A673 (cell line): ENCODE measurements around the gene REXO4. TPM values are rescaled to one million over a fixed set of nuclear protein-coding genes. Genes with fewer than 3 reads are reported as not detected.
A peak's percentile ranks its signal among the peaks of the same experiment; 100 is the strongest.

ENCODE experiments used
- BruUV-seq: library from RNA; stranded (reverse); fragments of 400-500 nt; replicated peaks from 2 replicates; lab custom pipeline; 2021; lab: Mats Ljungman, UMichigan
- CTCF ChIA-PET: fragments of 300-600 bp; sonication (Branson Sonifier 250); formaldehyde crosslinking; loops from one replicate; lab custom pipeline; 2022; ENCODE audit warnings: antibody characterized with exemption; lab: Charles Lee
- POLR2A ChIA-PET: fragments of 300-600 bp; sonication (Branson Sonifier 250); formaldehyde crosslinking; loops from one replicate; lab custom pipeline; 2022; ENCODE audit warnings: antibody characterized with exemption; ENCODE audit not compliant: low non-redundant PET; lab: Charles Lee
- DNase-seq: peaks from one replicate; pipeline ENCODE4 v3.0.0-alpha.2; 2015; ENCODE audit warnings: low spot score
- H3K27ac ChIP-seq: fragments of 200-600 bp; sonication (generic); 2 replicates; pipeline ENCODE4 v1.5.1; 2016; ENCODE audit warnings: mixed run types, low read depth, mild to moderate bottlenecking, mixed read lengths, antibody characterized with exemption, low read length; ENCODE audit not compliant: poor library complexity, severe bottlenecking
- H3K27me3 ChIP-seq: fragments of 200-600 bp; sonication (generic); replicated peaks from 2 replicates; pipeline ENCODE4 v1.6.1; 2017; ENCODE audit warnings: mixed run types, low read depth, mild to moderate bottlenecking, mixed read lengths, antibody characterized with exemption, low read length; ENCODE audit not compliant: insufficient read depth, poor library complexity
- H3K36me3 ChIP-seq: fragments of 200-600 bp; sonication (generic); 2 replicates; pipeline ENCODE4 v1.6.1; 2016; ENCODE audit warnings: mixed run types, mild to moderate bottlenecking, mixed read lengths, antibody characterized with exemption, low read length; ENCODE audit not compliant: insufficient read depth, poor library complexity, severe bottlenecking
- H3K4me1 ChIP-seq: fragments of 200-600 bp; sonication (generic); 2 replicates; pipeline ENCODE4 v1.6.1; 2017; ENCODE audit warnings: mixed run types, mild to moderate bottlenecking, mixed read lengths, antibody characterized with exemption, low read length; ENCODE audit not compliant: insufficient read depth, poor library complexity, severe bottlenecking
- H3K4me3 ChIP-seq: fragments of 200-600 bp; sonication (generic); 2 replicates; pipeline ENCODE4 v1.5.1; 2016; ENCODE audit warnings: low read depth, mixed run types, mild to moderate bottlenecking, mixed read lengths, low read length; ENCODE audit not compliant: poor library complexity, severe bottlenecking
- H3K9me3 ChIP-seq: fragments of 200-600 bp; sonication (generic); 2 replicates; pipeline ENCODE4 v1.6.1; 2016; ENCODE audit warnings: mixed run types, low read depth, mild to moderate bottlenecking, mixed read lengths, antibody characterized with exemption, low read length; ENCODE audit not compliant: poor library complexity, severe bottlenecking
- EZH2 ChIP-seq: fragments of 200-600 bp; sonication (generic); IDR thresholded peaks from 2 replicates; pipeline ENCODE4 v1.6.1; 2017; ENCODE audit warnings: borderline replicate concordance, low read depth, mild to moderate bottlenecking, mixed read lengths, antibody characterized with exemption, low read length; ENCODE audit not compliant: poor library complexity, severe bottlenecking
- intact Hi-C: fragments of 100-400 bp; cut with micrococcal nuclease; formaldehyde crosslinking; loops from one replicate; pipeline ENCODE4 v1.10.0; 2022; ENCODE audit not compliant: unreplicated experiment
- total RNA-seq: library from RNA; stranded (reverse); gene quantifications from 2 replicates; pipeline ENCODE4 v1.2.3, GENCODE V29; 2021
- TF ChIP-seq, protein P1 (sequence below): fragments of 300-800, 200-600 bp; sonication (generic); conservative IDR thresholded peaks from 2 replicates; pipeline ENCODE4 v1.5.1; 2017; ENCODE audit warnings: low read depth, mild to moderate bottlenecking, antibody characterized with exemption, low read length, moderate library complexity, mixed read lengths

The REXO4 gene
- total RNA-seq, 1 experiment from 2014 or later, result 35.9 TPM

DNA sequence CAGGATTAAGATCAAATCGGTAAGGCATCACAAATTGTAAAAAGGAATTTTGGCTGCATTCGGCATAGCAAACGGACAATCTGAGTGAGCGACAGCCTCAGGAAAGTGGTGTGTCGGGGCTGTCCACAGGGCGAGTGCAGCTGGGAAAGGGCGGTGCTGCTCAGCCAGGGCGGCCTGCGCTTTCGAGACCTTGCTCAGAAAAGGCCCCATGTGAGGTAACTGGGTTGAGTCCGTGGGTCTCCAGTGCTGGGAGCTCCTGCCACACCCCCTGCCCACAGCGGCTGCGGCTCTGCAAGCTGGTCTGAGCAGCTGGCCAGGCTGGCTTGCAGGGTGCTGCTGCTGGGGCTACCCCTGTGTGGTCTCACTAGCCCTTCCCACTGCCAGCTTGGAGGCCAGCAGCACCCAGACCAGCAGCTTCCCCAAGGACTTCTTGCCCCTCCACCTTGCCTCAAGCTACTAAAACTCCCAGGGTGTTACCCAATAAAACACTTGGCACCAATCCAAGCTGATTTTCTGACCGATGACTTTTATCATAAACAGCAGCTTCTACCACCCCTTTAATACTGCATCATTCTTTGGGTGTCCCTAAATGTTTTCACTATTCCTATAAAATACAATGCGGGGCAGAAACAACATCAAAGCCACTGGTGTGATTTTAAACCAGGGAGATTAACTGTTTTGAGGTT, 55.3 kb downstream of the REXO4 start:
- no peak for TF ChIP-seq EZH2
- TF ChIP-seq, protein P1, sequence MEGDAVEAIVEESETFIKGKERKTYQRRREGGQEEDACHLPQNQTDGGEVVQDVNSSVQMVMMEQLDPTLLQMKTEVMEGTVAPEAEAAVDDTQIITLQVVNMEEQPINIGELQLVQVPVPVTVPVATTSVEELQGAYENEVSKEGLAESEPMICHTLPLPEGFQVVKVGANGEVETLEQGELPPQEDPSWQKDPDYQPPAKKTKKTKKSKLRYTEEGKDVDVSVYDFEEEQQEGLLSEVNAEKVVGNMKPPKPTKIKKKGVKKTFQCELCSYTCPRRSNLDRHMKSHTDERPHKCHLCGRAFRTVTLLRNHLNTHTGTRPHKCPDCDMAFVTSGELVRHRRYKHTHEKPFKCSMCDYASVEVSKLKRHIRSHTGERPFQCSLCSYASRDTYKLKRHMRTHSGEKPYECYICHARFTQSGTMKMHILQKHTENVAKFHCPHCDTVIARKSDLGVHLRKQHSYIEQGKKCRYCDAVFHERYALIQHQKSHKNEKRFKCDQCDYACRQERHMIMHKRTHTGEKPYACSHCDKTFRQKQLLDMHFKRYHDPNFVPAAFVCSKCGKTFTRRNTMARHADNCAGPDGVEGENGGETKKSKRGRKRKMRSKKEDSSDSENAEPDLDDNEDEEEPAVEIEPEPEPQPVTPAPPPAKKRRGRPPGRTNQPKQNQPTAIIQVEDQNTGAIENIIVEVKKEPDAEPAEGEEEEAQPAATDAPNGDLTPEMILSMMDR, result no peak
- H3K36me3 ChIP-seq, result peaks cover 69% of the 10 kb centered on the region
- no peaks in the 10 kb centered on the region for H3K27me3 ChIP-seq
- no peaks in the 10 kb centered on the region for H3K9me3 ChIP-seq
- intact Hi-C loops, result no loop called here
- TSS peak; percentile 58 for BruUV-seq
- no peak for DNase-seq
- no peak overlapping the region for H3K4me3 ChIP-seq
- H3K27ac ChIP-seq, result no peak overlapping the region
- ChIA-PET CTCF (no interaction called here), POLR2A (no interaction called here)
- H3K4me1 ChIP-seq, result peaks cover 11% of the 10 kb centered on the region

- no peak for DNase-seq
- H3K4me3 ChIP-seq, result no peak overlapping the region
- H3K9me3 ChIP-seq, result no peaks in the 10 kb centered on the region
- H3K27me3 ChIP-seq, result no peaks in the 10 kb centered on the region
- peaks cover 15% of the 10 kb centered on the region for H3K4me1 ChIP-seq
- POLR2A ChIA-PET, result no interaction called here
- H3K27ac ChIP-seq, result no peak overlapping the region
- intact Hi-C loops, result no loop called here
- no TSS peak for BruUV-seq
- CTCF ChIA-PET, result no interaction called here
- no peak for TF ChIP-seq EZH2
- TF ChIP-seq, protein P1, result no peak
- peaks cover 60% of the 10 kb centered on the region for H3K36me3 ChIP-seq
Measured at GRCh38 chr9:133361507-133362092, 56.2 kb downstream of the REXO4 start.

- DNase-seq, result peak; percentile 19
- Histone ChIP-seq H3K9me3 (no peaks in the 10 kb centered on the region), H3K36me3 (peaks cover 51% of the 10 kb centered on the region), H3K27me3 (no peaks in the 10 kb centered on the region), H3K27ac (peak overlapping the region; percentile 61), H3K4me3 (no peak overlapping the region), H3K4me1 (peaks cover 15% of the 10 kb centered on the region)
- ChIA-PET CTCF (no interaction called here), POLR2A (interaction anchor here (0.6 kb wide), 1 partner anchor 125 kb away, joined by 3 read pairs; no protein-coding TSS in a partner anchor)
- intact Hi-C loops, result no loop called here
- BruUV-seq, result no TSS peak
- no peak for TF ChIP-seq EZH2
- TF ChIP-seq, protein P1, result no peak
Measured at GRCh38 chr9:133360400-133361393, 57.1 kb downstream of the REXO4 start.
